Breast epithelium (tissue), 3 donors: ENCODE data around the gene IDI2.

Experiments
- CTCF ChIP-seq, 3 donors: fragments of 450-650 bp; IDR thresholded peaks; one replicate each; pipeline ENCODE4 v1.5.1; 2016 to 2017; ENCODE audit warnings: antibody characterized with exemption in 3 of 3, mild to moderate bottlenecking in 3 of 3, moderate library complexity in 3 of 3
- POLR2A ChIP-seq: fragments of 450-650 bp; IDR thresholded peaks from one replicate; pipeline ENCODE4 v1.6.1; 2016; ENCODE audit warnings: antibody characterized with exemption, mild to moderate bottlenecking, moderate library complexity
- POLR2AphosphoS5 ChIP-seq, 3 donors: sonication (generic); formaldehyde crosslinking; IDR thresholded peaks; one replicate each; pipeline ENCODE4 v1.6.1; 2017; ENCODE audit warnings: antibody characterized with exemption in 3 of 3

- TF ChIP-seq CTCF (IDR thresholded peaks at IDR 0.05) (no peak), POLR2A (no peak), POLR2AphosphoS5 (IDR thresholded peaks at IDR 0.05) (no peak)
Measured at GRCh38 chr10:1058017-1058416, 32.4 kb upstream of the IDI2 start.
